Mammary epithelial cell (primary cell): ENCODE measurements around the gene M1AP.

Experiments used
- EZH2 ChIP-seq: IDR thresholded peaks from 2 replicates; pipeline ENCODE4 v1.6.1; 2012; ENCODE audit warnings: low read length, inconsistent platforms, borderline replicate concordance
- TF ChIP-seq, protein P1 (sequence below), 2 donors: IDR thresholded peaks in 1 of 2; conservative IDR thresholded peaks in 1 of 2; 2 replicates each; pipeline ENCODE4 v1.5.1; 2011 to 2012; ENCODE audit warnings: inconsistent platforms in 2 of 2, low read length in 2 of 2, mild to moderate bottlenecking in 2 of 2, control low read depth in 1 of 2, low read depth in 1 of 2; ENCODE audit not compliant: insufficient read depth in 1 of 2; ENCODE audit errors: extremely low read depth in 1 of 2

- TF ChIP-seq, protein P1, sequence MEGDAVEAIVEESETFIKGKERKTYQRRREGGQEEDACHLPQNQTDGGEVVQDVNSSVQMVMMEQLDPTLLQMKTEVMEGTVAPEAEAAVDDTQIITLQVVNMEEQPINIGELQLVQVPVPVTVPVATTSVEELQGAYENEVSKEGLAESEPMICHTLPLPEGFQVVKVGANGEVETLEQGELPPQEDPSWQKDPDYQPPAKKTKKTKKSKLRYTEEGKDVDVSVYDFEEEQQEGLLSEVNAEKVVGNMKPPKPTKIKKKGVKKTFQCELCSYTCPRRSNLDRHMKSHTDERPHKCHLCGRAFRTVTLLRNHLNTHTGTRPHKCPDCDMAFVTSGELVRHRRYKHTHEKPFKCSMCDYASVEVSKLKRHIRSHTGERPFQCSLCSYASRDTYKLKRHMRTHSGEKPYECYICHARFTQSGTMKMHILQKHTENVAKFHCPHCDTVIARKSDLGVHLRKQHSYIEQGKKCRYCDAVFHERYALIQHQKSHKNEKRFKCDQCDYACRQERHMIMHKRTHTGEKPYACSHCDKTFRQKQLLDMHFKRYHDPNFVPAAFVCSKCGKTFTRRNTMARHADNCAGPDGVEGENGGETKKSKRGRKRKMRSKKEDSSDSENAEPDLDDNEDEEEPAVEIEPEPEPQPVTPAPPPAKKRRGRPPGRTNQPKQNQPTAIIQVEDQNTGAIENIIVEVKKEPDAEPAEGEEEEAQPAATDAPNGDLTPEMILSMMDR (conservative IDR thresholded peaks at IDR 0.05 in 1 of 2, IDR thresholded peaks at IDR 0.05 in 1 of 2; ENCODE audit: extremely low read depth in 1 of 2, insufficient read depth in 1 of 2, low read depth in 1 of 2, low read length in 2 of 2): no peak
- no peak for TF ChIP-seq EZH2
Observed at GRCh38 chr2:74551942-74552913, 95.9 kb downstream of the M1AP start.
